IMR-90 (cell line): ENCODE measurements around the gene OR10S1. TPM values are rescaled to one million over a fixed set of nuclear protein-coding genes. Genes with fewer than 3 reads are reported as not detected.

Experiments
- ATAC-seq: fragments of 200-7000 bp; cut with Tn5 transposase; 2 replicates; pipeline ENCODE4 v1.9.1; 2020; ENCODE audit warnings: low read depth, mild to moderate bottlenecking, moderate library complexity
- BruUV-seq: library from RNA; stranded (reverse); fragments of 400-500 nt; replicated peaks from 2 replicates; lab custom pipeline; 2021; lab: Mats Ljungman, UMichigan
- CTCF ChIA-PET: fragments of 300-600 bp; formaldehyde crosslinking; extraction: SDS; loops from one replicate; lab custom pipeline; 2021; ENCODE audit warnings: antibody characterized with exemption; lab: Yijun Ruan, JAX
- POLR2A ChIA-PET: fragments of 300-600 bp; sonication (Branson Sonifier 250); formaldehyde crosslinking; loops from one replicate; lab custom pipeline; 2022; ENCODE audit warnings: antibody characterized with exemption; ENCODE audit not compliant: unreplicated experiment; lab: Charles Lee
- DNase-seq: peaks from one replicate; pipeline ENCODE4 v3.0.0; 2013
- H2AFZ ChIP-seq: replicated peaks from 2 replicates; pipeline ENCODE3; 2013; ENCODE audit warnings: low read length, mild to moderate bottlenecking; ENCODE audit not compliant: poor library complexity
- H2AK5ac ChIP-seq: 2 replicates; pipeline ENCODE4 v1.6.1; 2013; ENCODE audit warnings: low read depth, low read length, inconsistent platforms
- H2AK9ac ChIP-seq: replicated peaks from 2 replicates; pipeline ENCODE3; 2013; ENCODE audit warnings: mild to moderate bottlenecking, low read depth, low read length, moderate library complexity; ENCODE audit not compliant: poor library complexity
- H2BK120ac ChIP-seq: 2 replicates; pipeline ENCODE4 v1.6.1; 2013; ENCODE audit warnings: low read depth, low read length, inconsistent platforms
- H2BK15ac ChIP-seq: 3 replicates; pipeline ENCODE4 v1.6.1; 2013; ENCODE audit warnings: low read depth, low read length, inconsistent platforms
- H2BK20ac ChIP-seq: 2 replicates; pipeline ENCODE4 v1.6.1; 2013; ENCODE audit warnings: low read depth, mild to moderate bottlenecking, inconsistent platforms, low read length, moderate library complexity
- H2BK5ac ChIP-seq: 2 replicates; pipeline ENCODE4 v1.6.1; 2013; ENCODE audit warnings: mild to moderate bottlenecking, low read depth, low read length, inconsistent platforms; ENCODE audit not compliant: poor library complexity, severe bottlenecking
- H3K14ac ChIP-seq: replicated peaks from 2 replicates; pipeline ENCODE4 v1.6.1; 2013; ENCODE audit warnings: low read depth, low read length, inconsistent platforms
- H3K18ac ChIP-seq: 2 replicates; pipeline ENCODE4 v1.6.1; 2013; ENCODE audit warnings: low read depth, low read length, control low read depth
- H3K23ac ChIP-seq: 2 replicates; pipeline ENCODE4 v1.6.1; 2013; ENCODE audit warnings: low read depth, low read length, inconsistent platforms
- H3K27ac ChIP-seq: 2 replicates; pipeline ENCODE4 v1.5.1; 2013; ENCODE audit warnings: mild to moderate bottlenecking, control low read depth, low read length; ENCODE audit not compliant: insufficient read depth
- H3K27me3 ChIP-seq: 2 replicates; pipeline ENCODE4 v1.6.1; 2013; ENCODE audit warnings: low read length; ENCODE audit not compliant: control insufficient read depth, insufficient read depth
- H3K36me3 ChIP-seq: 2 replicates; pipeline ENCODE4 v1.6.1; 2013; ENCODE audit warnings: low read length, mixed read lengths; ENCODE audit not compliant: control insufficient read depth, insufficient read depth
- H3K4ac ChIP-seq: 2 replicates; pipeline ENCODE4 v1.6.1; 2013; ENCODE audit warnings: low read depth, low read length, inconsistent platforms
- H3K4me1 ChIP-seq: 2 replicates; pipeline ENCODE4 v1.6.1; 2013; ENCODE audit warnings: low read length, mixed read lengths; ENCODE audit not compliant: control insufficient read depth, insufficient read depth
- H3K4me2 ChIP-seq: 2 replicates; pipeline ENCODE4 v1.6.1; 2013; ENCODE audit warnings: low read depth, mild to moderate bottlenecking, control low read depth, low read length, moderate library complexity
- H3K4me3 ChIP-seq: 2 replicates; pipeline ENCODE4 v1.5.1; 2013; ENCODE audit warnings: low read depth, mild to moderate bottlenecking, control low read depth, low read length, moderate library complexity; ENCODE audit not compliant: insufficient read depth
- H3K56ac ChIP-seq: 2 replicates; pipeline ENCODE4 v1.6.1; 2013; ENCODE audit warnings: low read length, inconsistent platforms; ENCODE audit not compliant: insufficient read depth; ENCODE audit errors: extremely low read depth
- H3K79me1 ChIP-seq, 2 experiments: 2 replicates each; pipeline ENCODE4 v1.6.1; 2013; ENCODE audit warnings: low read length in 2 of 2, inconsistent platforms in 1 of 2, low read depth in 1 of 2
- H3K9ac ChIP-seq: 2 replicates; pipeline ENCODE4 v1.6.1; 2013; ENCODE audit warnings: low read depth, low read length, control low read depth
- H3K9me1 ChIP-seq: 2 replicates; pipeline ENCODE4 v1.6.1; 2013; ENCODE audit warnings: low read length, inconsistent platforms; ENCODE audit not compliant: insufficient read depth
- H3K9me3 ChIP-seq: 2 replicates; pipeline ENCODE4 v1.6.1; 2013; ENCODE audit warnings: low read length; ENCODE audit not compliant: control insufficient read depth, insufficient read depth
- H4K20me1 ChIP-seq: 2 replicates; pipeline ENCODE4 v1.6.1; 2013; ENCODE audit warnings: low read length, inconsistent platforms; ENCODE audit not compliant: insufficient read depth
- H4K5ac ChIP-seq: 2 replicates; pipeline ENCODE4 v1.6.1; 2013; ENCODE audit warnings: mild to moderate bottlenecking, low read depth, low read length, control low read depth
- H4K8ac ChIP-seq, 2 experiments: 2 replicates each; pipeline ENCODE4 v1.6.1; 2013; ENCODE audit warnings: low read depth in 2 of 2, low read length in 2 of 2, control low read depth in 1 of 2, inconsistent platforms in 1 of 2
- H4K91ac ChIP-seq: 2 replicates; pipeline ENCODE4 v1.6.1; 2013; ENCODE audit warnings: low read depth, low read length, inconsistent platforms; ENCODE audit not compliant: insufficient read depth
- BHLHE40 ChIP-seq: fragments of 150-350 bp; IDR thresholded peaks from 2 replicates; pipeline ENCODE4 v1.6.1; 2016; ENCODE audit warnings: mild to moderate bottlenecking, low read depth, low read length
- CEBPB ChIP-seq: IDR thresholded peaks from 2 replicates; pipeline ENCODE4 v1.6.1; 2012; ENCODE audit warnings: low read depth, low read length, improper control_type of control experiment
- CHD1 ChIP-seq: IDR thresholded peaks from 2 replicates; pipeline ENCODE4 v1.6.1; 2012; ENCODE audit warnings: low read depth, low read length, improper control_type of control experiment
- FOS ChIP-seq: fragments of 150-350 bp; IDR thresholded peaks from 2 replicates; pipeline ENCODE4 v1.6.1; 2016; ENCODE audit warnings: low read depth, low read length
- MAFK ChIP-seq: IDR thresholded peaks from 2 replicates; pipeline ENCODE4 v1.6.1; 2012; ENCODE audit warnings: low read depth, low read length, improper control_type of control experiment
- MAZ ChIP-seq: IDR thresholded peaks from 2 replicates; pipeline ENCODE4 v1.6.1; 2012; ENCODE audit warnings: low read depth, mild to moderate bottlenecking, low read length, improper control_type of control experiment, moderate library complexity, borderline replicate concordance
- MXI1 ChIP-seq: IDR thresholded peaks from 2 replicates; pipeline ENCODE4 v1.6.1; 2012; ENCODE audit warnings: low read depth, mild to moderate bottlenecking, low read length, moderate library complexity, borderline replicate concordance
- NFE2L2 ChIP-seq: fragments of 150-350 bp; IDR thresholded peaks from 2 replicates; pipeline ENCODE4 v1.6.1; 2016; ENCODE audit warnings: low read depth, mild to moderate bottlenecking, low read length
- POLR2A ChIP-seq: IDR thresholded peaks from 2 replicates; pipeline ENCODE4 v1.6.1; 2012; ENCODE audit warnings: mild to moderate bottlenecking, low read depth, low read length
- RCOR1 ChIP-seq: IDR thresholded peaks from 2 replicates; pipeline ENCODE4 v1.6.1; 2012; ENCODE audit warnings: mild to moderate bottlenecking, low read length, improper control_type of control experiment; ENCODE audit not compliant: insufficient replicate concordance
- RFX5 ChIP-seq: IDR thresholded peaks from 2 replicates; pipeline ENCODE4 v1.8.0; 2012; ENCODE audit warnings: low read depth, mild to moderate bottlenecking, low read length, moderate library complexity
- SMC3 ChIP-seq: fragments of 150-350 bp; IDR thresholded peaks from 2 replicates; pipeline ENCODE4 v1.6.1; 2016; ENCODE audit warnings: low read depth, mild to moderate bottlenecking, antibody characterized with exemption, low read length, moderate library complexity
- WGBS, 2 experiments: methylation state at CpG; one replicate each; pipeline versions ENCODE4 v1.1.5 to v1.1.7; 2013; ENCODE audit warnings: missing lambda C conversion rate in 2 of 2; ENCODE audit not compliant: insufficient read length in 1 of 2; ENCODE audit errors: extremely low coverage in 2 of 2; 5-methylcytosine and 5-hydroxymethylcytosine counted together
- dilution Hi-C: fragments of 300-500 bp; cut with HindIII; formaldehyde crosslinking; loops from one replicate; pipeline ENCODE4 v1.14.3; 2018; ENCODE audit warnings: low sequenced_read_pairs; ENCODE audit not compliant: unreplicated experiment
- in situ Hi-C: fragments of 300-500 bp; cut with MboI; formaldehyde crosslinking; loops from 3 replicates; pipeline ENCODE4 v1.14.3; 2019; ENCODE audit warnings: low sequenced_read_pairs, inconsistent platforms, mixed read lengths
- intact Hi-C: fragments of 100-400 bp; cut with micrococcal nuclease; formaldehyde crosslinking; loops from 2 replicates; pipeline ENCODE4 v1.10.0; 2022
- polyA plus RNA-seq, 3 experiments: library from polyadenylated mRNA; depleted of rRNA; stranded (reverse); fragments of >200 nt; gene quantifications; 2 replicates each; pipeline ENCODE4 v1.2.3, GENCODE V29; 2012; ENCODE audit warnings: low replicate concordance in 1 of 3
- total RNA-seq: library from RNA; depleted of rRNA; stranded (reverse); fragments of >200 nt; gene quantifications from 2 replicates; pipeline ENCODE4 v1.2.3, GENCODE V29; 2012
- TF ChIP-seq, protein P1 (sequence below): conservative IDR thresholded peaks from 2 replicates; pipeline ENCODE4 v1.5.1; 2012; ENCODE audit warnings: mild to moderate bottlenecking, low read depth, low read length, improper control_type of control experiment
- TF ChIP-seq, protein P2 (sequence below): fragments of 150-350 bp; IDR thresholded peaks from 2 replicates; pipeline ENCODE4 v1.6.1; 2017; ENCODE audit warnings: mild to moderate bottlenecking, antibody characterized with exemption, low read length, low read depth

Gene OR10S1
- total and polyA plus RNA-seq, 2 of the 4 experiments (the other 2 are of a cell fraction): not detected

DNA sequence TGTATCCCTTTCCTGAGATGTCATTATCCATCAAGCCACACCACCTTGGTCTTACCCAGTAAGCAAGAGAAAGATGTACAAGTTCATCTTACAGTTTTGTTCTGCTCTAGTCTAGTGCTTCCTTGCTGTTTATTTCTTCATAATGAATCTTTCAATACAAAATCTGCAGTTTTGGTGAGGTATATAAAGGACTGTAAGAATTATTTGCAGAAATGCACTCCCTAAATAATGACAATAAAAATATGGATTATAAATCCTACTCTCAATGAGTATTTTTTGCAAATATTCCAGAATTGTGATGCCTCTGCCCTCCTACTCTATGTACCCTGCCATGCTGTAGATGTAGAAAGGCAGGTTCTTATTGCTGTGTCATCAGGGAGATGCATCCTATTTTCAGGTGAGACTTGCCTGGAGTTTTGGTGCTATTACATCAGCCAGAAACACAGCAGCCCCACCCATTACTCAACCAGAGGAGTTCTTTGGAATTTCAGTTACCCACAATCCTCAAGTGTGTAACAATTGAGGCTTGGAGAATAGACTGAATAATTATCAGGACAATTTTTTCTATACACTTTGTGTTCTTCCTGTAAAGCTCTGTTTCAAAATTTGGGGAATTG is at the start of gene OR10S1 (continued):
- TF ChIP-seq MXI1 (no peak), MAFK (no peak)

DNA sequence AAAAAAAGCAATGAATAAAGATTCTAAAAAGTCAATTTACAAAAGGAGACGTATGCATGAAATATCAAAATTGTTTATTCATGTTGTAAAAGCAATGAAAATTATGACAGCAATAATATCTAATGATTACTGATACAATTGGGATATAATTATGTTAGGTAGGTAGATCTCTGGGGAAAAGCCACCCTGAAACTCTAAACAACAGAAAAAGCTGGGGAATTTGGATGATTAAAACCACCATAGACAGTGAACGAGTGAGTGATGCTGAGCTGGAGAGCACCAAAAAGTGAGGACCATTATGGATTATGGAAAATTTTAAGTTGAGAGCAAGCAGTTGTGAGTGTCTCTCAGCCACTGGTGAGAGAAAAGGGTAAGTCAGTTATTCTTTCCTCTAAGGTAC is 48.9 kb upstream of the OR10S1 start, which contains the start of gene OR10G8:
Gene OR10G8, plus strand, starts transcription at position 301 of the 400 bp plus-strand sequence. CDS start 2,825 bp downstream, outside the sequence.
- Histone ChIP-seq H3K27ac (no peak within 1 kb of the TSS), H3K4me2 (no peak within 1 kb of the TSS), H3K36me3 (no peaks in the 10 kb centered on the region), H3K27me3 (no peaks in the 10 kb centered on the region), H3K4ac (no peak within 1 kb of the TSS), H2BK120ac (no peak within 1 kb of the TSS), H2BK20ac (no peak within 1 kb of the TSS), H3K23ac (no peak within 1 kb of the TSS), H3K4me1 (no peaks in the 10 kb centered on the region), H3K4me3 (no peak within 1 kb of the TSS), H3K9me3 (no peaks in the 10 kb centered on the region), H2BK15ac (no peak within 1 kb of the TSS), H3K56ac (no peak within 1 kb of the TSS), H4K20me1 (no peaks in the 10 kb centered on the region), H3K9ac (no peak within 1 kb of the TSS), H2AK5ac (no peak within 1 kb of the TSS), H4K5ac (no peak within 1 kb of the TSS), H4K8ac (no peak within 1 kb of the TSS), H3K18ac (no peak within 1 kb of the TSS), H4K91ac (no peak within 1 kb of the TSS), H3K14ac (no peak within 1 kb of the TSS), H2AFZ (no peak within 1 kb of the TSS), H2BK5ac (no peak within 1 kb of the TSS), H2AK9ac (no peak within 1 kb of the TSS), H3K79me1 (no peaks in the 10 kb centered on the region), H3K9me1 (no peaks in the 10 kb centered on the region)
- intact Hi-C loops: no loop called here
- WGBS, 2 experiments: no CpG with 5 or more reads among the region's 2 CpGs
- in situ Hi-C loops: no loop called here
- ATAC-seq (no peak), DNase-seq (no peak)
- ChIA-PET POLR2A (no interaction called here), CTCF (no interaction called here)
- TF ChIP-seq BHLHE40 (no peak), SMC3 (no peak), MAFK (no peak), CHD1 (no peak), POLR2A (no peak), RCOR1 (no peak), MXI1 (no peak), MAZ (no peak), RFX5 (no peak), NFE2L2 (no peak), FOS (no peak), CEBPB (no peak)
- TF ChIP-seq, protein P1, sequence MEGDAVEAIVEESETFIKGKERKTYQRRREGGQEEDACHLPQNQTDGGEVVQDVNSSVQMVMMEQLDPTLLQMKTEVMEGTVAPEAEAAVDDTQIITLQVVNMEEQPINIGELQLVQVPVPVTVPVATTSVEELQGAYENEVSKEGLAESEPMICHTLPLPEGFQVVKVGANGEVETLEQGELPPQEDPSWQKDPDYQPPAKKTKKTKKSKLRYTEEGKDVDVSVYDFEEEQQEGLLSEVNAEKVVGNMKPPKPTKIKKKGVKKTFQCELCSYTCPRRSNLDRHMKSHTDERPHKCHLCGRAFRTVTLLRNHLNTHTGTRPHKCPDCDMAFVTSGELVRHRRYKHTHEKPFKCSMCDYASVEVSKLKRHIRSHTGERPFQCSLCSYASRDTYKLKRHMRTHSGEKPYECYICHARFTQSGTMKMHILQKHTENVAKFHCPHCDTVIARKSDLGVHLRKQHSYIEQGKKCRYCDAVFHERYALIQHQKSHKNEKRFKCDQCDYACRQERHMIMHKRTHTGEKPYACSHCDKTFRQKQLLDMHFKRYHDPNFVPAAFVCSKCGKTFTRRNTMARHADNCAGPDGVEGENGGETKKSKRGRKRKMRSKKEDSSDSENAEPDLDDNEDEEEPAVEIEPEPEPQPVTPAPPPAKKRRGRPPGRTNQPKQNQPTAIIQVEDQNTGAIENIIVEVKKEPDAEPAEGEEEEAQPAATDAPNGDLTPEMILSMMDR: no peak
- TF ChIP-seq, protein P2, sequence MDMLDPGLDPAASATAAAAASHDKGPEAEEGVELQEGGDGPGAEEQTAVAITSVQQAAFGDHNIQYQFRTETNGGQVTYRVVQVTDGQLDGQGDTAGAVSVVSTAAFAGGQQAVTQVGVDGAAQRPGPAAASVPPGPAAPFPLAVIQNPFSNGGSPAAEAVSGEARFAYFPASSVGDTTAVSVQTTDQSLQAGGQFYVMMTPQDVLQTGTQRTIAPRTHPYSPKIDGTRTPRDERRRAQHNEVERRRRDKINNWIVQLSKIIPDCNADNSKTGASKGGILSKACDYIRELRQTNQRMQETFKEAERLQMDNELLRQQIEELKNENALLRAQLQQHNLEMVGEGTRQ: no peak
- dilution Hi-C loops: no loop called here
- BruUV-seq: no TSS peak
